Renal cortex interstitium (tissue), 11 donors: Measurements from ENCODE around the gene AGBL1. TPM values are rescaled to one million over a fixed set of nuclear protein-coding genes. Genes with fewer than 3 reads are reported as not detected.

Experiments
- DNase-seq, 11 donors: peaks; one replicate each; pipeline ENCODE4 v3.0.0-alpha.2; 2013; ENCODE audit warnings: low read depth in 9 of 11, low spot score in 4 of 11; ENCODE audit errors: extremely low read depth in 1 of 11
- polyA plus RNA-seq, 3 donors: library from polyadenylated mRNA; unstranded; fragments of 120-200 nt; gene quantifications; one replicate each; pipeline ENCODE4 v1.2.1, GENCODE V29; 2013; ENCODE audit not compliant: insufficient read length in 3 of 3

Gene AGBL1
- polyA plus RNA-seq, 3 donors, result 0.16 to 0.26 (median 0.17) TPM

- DNase-seq, result no peak
Measured at GRCh38 chr15:86538141-86538540, 458.5 kb downstream of the AGBL1 start.

GRCh38 chr15:86540840-86541467 lies 461.3 kb downstream of the AGBL1 start:
- no peak for DNase-seq

- no peak for DNase-seq
Measured at GRCh38 chr15:86541540-86541939, 461.9 kb downstream of the AGBL1 start.

- DNase-seq, result no peak
Measured at GRCh38 chr15:86550075-86550474, 470.4 kb downstream of the AGBL1 start.

GRCh38 chr15:86553108-86553507 lies 473.4 kb downstream of the AGBL1 start:
- no peak for DNase-seq

- peak in 9 of 11 donors; percentile 19 to 54 (median 36) for DNase-seq
Measured at GRCh38 chr15:86555098-86555497, 475.4 kb downstream of the AGBL1 start.

- no peak for DNase-seq
Measured at GRCh38 chr15:86555939-86556338, 476.3 kb downstream of the AGBL1 start.

- no peak for DNase-seq
Measured at GRCh38 chr15:86556396-86557017, 476.8 kb downstream of the AGBL1 start.

GRCh38 chr15:86557018-86557550 lies 477.4 kb downstream of the AGBL1 start:
- DNase-seq, result no peak

GRCh38 chr15:86558252-86558651 lies 478.6 kb downstream of the AGBL1 start:
- no peak for DNase-seq

- DNase-seq, result peak in 4 of 11 donors; percentile 8 to 17 (median 13)
Measured at GRCh38 chr15:86558686-86559085, 479.0 kb downstream of the AGBL1 start.

- no peak for DNase-seq
Measured at GRCh38 chr15:86568378-86568777, 488.7 kb downstream of the AGBL1 start.

- no peak for DNase-seq
Measured at GRCh38 chr15:86570738-86571137, 491.1 kb downstream of the AGBL1 start.

GRCh38 chr15:86571873-86572272 lies 492.2 kb downstream of the AGBL1 start:
- no peak for DNase-seq

GRCh38 chr15:86572368-86572841 lies 492.7 kb downstream of the AGBL1 start:
- DNase-seq, result no peak

- no peak for DNase-seq
Measured at GRCh38 chr15:86573476-86573875, 493.8 kb downstream of the AGBL1 start.

- no peak for DNase-seq
Measured at GRCh38 chr15:86588413-86588812, 508.7 kb downstream of the AGBL1 start.

GRCh38 chr15:86590461-86590860 lies 510.8 kb downstream of the AGBL1 start:
- no peak for DNase-seq

GRCh38 chr15:86591158-86591557 lies 511.5 kb downstream of the AGBL1 start:
- DNase-seq, result no peak

GRCh38 chr15:86591994-86592735 lies 512.5 kb downstream of the AGBL1 start:
- DNase-seq, result no peak
